HG02610 (cell line): ENCODE measurements around the gene FAM120AOS.

ENCODE experiments used
- ATAC-seq: cut with Tn5 transposase; IDR thresholded peaks from one replicate; pipeline ENCODE4 v1.9.1; 2021; ENCODE audit warnings: mild to moderate bottlenecking, moderate library complexity; ENCODE audit not compliant: unreplicated experiment

FAM120AOS gene

GRCh38 chr9:93467462-93467861, 14.1 kb upstream of the FAM120AOS start:
- no peak for ATAC-seq

GRCh38 chr9:93467062-93467416, 13.7 kb upstream of the FAM120AOS start:
- ATAC-seq = no peak

GRCh38 chr9:93466416-93467061, 13.2 kb upstream of the FAM120AOS start:
- no peak for ATAC-seq

GRCh38 chr9:93465855-93466254, 12.5 kb upstream of the FAM120AOS start:
- no peak for ATAC-seq

- ATAC-seq = no peak
Observed at GRCh38 chr9:93464876-93465275, 11.5 kb upstream of the FAM120AOS start.

GRCh38 chr9:93464395-93464794, 11.0 kb upstream of the FAM120AOS start:
- no peak for ATAC-seq

- ATAC-seq = no peak
Observed at GRCh38 chr9:93463638-93464248, 10.4 kb upstream of the FAM120AOS start.

GRCh38 chr9:93461821-93462220, 8.4 kb upstream of the FAM120AOS start:
- no peak for ATAC-seq

- no peak for ATAC-seq
Observed at GRCh38 chr9:93461414-93461743, 8.0 kb upstream of the FAM120AOS start.

GRCh38 chr9:93460689-93461413, 7.5 kb upstream of the FAM120AOS start:
- ATAC-seq = no peak

GRCh38 chr9:93459432-93459847, 6.1 kb upstream of the FAM120AOS start:
- ATAC-seq = no peak

- no peak for ATAC-seq
Observed at GRCh38 chr9:93458712-93459111, 5.3 kb upstream of the FAM120AOS start.

- ATAC-seq = no peak
Observed at GRCh38 chr9:93457006-93457405, 3.6 kb upstream of the FAM120AOS start.

- ATAC-seq = no peak
Observed at GRCh38 chr9:93456504-93456903, 3.1 kb upstream of the FAM120AOS start.

GRCh38 chr9:93456022-93456421, 2.6 kb upstream of the FAM120AOS start:
- ATAC-seq = no peak

GRCh38 chr9:93452710-93453046, 703 bp downstream of the FAM120AOS start:
- ATAC-seq = no peak

GRCh38 chr9:93451849-93452709, 1.3 kb downstream of the FAM120AOS start:
- ATAC-seq = peak; percentile 5

- peak; percentile 65 for ATAC-seq
Observed at GRCh38 chr9:93450945-93451815, 2.2 kb downstream of the FAM120AOS start, which contains the start of gene FAM120A. FAM120A (plus strand) TSS chr9:93451685; CDS start chr9:93451916, 231 bp downstream.

- no peak for ATAC-seq
Observed at GRCh38 chr9:93447655-93448054, 5.7 kb downstream of the FAM120AOS start.

GRCh38 chr9:93446073-93446472, 7.3 kb downstream of the FAM120AOS start:
- ATAC-seq = no peak
